ENCODE data around the gene TMEM198.

DNA sequence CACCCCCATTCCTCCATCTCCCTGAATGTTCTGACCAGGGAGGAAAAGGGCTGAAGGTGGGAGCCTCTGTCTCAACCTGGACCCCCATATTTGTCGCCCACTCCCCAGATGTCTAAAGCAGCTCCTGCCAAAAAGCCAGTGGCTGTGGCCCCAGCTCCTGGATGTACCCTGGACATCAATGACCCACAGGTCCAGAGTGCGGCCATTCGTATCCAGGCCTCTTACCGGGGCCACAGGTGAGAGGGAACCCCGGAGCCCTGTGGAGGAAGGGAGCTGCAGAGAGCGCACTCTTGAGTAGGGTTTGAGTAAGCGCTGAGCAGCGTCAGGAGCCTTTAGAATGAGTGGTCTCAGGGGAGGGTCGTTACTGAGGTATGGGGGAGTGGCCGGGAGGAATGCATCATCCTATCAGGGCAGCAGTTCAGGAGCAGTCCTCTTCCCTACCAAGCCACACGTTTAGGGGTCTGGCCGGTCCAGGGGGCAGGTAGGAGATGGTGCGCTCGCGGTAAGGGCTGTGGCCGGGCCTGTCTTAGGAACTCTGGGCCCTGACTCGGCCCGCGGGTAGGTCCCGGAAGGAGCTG, 47.5 kb upstream of the TMEM198 start:
- TF ChIP-seq, protein P1, sequence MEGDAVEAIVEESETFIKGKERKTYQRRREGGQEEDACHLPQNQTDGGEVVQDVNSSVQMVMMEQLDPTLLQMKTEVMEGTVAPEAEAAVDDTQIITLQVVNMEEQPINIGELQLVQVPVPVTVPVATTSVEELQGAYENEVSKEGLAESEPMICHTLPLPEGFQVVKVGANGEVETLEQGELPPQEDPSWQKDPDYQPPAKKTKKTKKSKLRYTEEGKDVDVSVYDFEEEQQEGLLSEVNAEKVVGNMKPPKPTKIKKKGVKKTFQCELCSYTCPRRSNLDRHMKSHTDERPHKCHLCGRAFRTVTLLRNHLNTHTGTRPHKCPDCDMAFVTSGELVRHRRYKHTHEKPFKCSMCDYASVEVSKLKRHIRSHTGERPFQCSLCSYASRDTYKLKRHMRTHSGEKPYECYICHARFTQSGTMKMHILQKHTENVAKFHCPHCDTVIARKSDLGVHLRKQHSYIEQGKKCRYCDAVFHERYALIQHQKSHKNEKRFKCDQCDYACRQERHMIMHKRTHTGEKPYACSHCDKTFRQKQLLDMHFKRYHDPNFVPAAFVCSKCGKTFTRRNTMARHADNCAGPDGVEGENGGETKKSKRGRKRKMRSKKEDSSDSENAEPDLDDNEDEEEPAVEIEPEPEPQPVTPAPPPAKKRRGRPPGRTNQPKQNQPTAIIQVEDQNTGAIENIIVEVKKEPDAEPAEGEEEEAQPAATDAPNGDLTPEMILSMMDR (IDR thresholded peaks at IDR 0.05): no peak
- no peak for TF ChIP-seq TCF7L2 (IDR thresholded peaks at IDR 0.05; ENCODE audit: low read depth, low read length)
